K562 (cell line): ENCODE measurements around the gene TMED4. TPM values are rescaled to one million over a fixed set of nuclear protein-coding genes. Genes with fewer than 3 reads are reported as not detected.
A peak's percentile ranks its signal among the peaks of the same experiment; 100 is the strongest.

Experiments used
- ATAC-seq: fragments of 200-7000 bp; cut with Tn5 transposase; 3 replicates; pipeline ENCODE4 v1.9.1; 2020; ENCODE audit warnings: moderate library complexity
- BruUV-seq: library from RNA; stranded (reverse); fragments of 400-500 nt; replicated peaks from 2 replicates; lab custom pipeline; 2021; lab: Mats Ljungman, UMichigan
- CTCF ChIA-PET: fragments of 300-600 bp; formaldehyde crosslinking; extraction: SDS; loops from one replicate; lab custom pipeline; 2021; ENCODE audit warnings: low intra/inter-chr PET ratio; lab: Yijun Ruan, JAX
- POLR2A ChIA-PET: fragments of 300-600, 350-650 bp; sonication (Branson Sonifier 250); formaldehyde crosslinking; extraction: SDS; loops from one replicate; lab custom pipeline; 2021; ENCODE audit warnings: antibody characterized with exemption, inconsistent platforms; lab: Yijun Ruan, JAX
- DNase-seq, 4 experiments: peaks; one replicate each; pipeline versions ENCODE4 v3.0.0 to v3.0.0-alpha.2; 2011 to 2018; ENCODE audit warnings: low spot score in 3 of 4, mixed read lengths in 3 of 4; ENCODE audit errors: extremely low read depth in 1 of 4
- FAIRE-seq: peaks from 2 replicates; lab custom pipeline; 2011; peaks lifted over from hg19 to GRCh38; lab: Jason Lieb, UNC
- H2AFZ ChIP-seq: 2 replicates; pipeline ENCODE4 v1.6.0; 2011; ENCODE audit warnings: low read depth, low read length, control low read depth, inconsistent platforms
- H3K27ac ChIP-seq: fragments of 200-600 bp; 3 replicates; pipeline ENCODE4 v1.8.0; 2011; ENCODE audit warnings: low read depth, mild to moderate bottlenecking, control low read depth, inconsistent platforms, low read length, moderate library complexity, mixed read lengths; ENCODE audit errors: extremely low read depth
- H3K27me3 ChIP-seq, 2 experiments: fragments of 300-600 bp in 1 of 2; 2 replicates in 1 of 2; 3 replicates in 1 of 2; pipeline versions ENCODE4 v1.6.0 to v1.8.0; 2011; ENCODE audit warnings: inconsistent platforms in 2 of 2, low read length in 2 of 2, mild to moderate bottlenecking in 1 of 2, mixed read lengths in 1 of 2, moderate library complexity in 1 of 2; ENCODE audit not compliant: control insufficient read depth in 2 of 2, insufficient read depth in 2 of 2
- H3K36me3 ChIP-seq: fragments of 300-600 bp; 3 replicates; pipeline ENCODE4 v1.8.0; 2011; ENCODE audit warnings: mild to moderate bottlenecking, low read length, inconsistent platforms; ENCODE audit not compliant: control insufficient read depth, insufficient read depth
- H3K4me1 ChIP-seq, 2 experiments: fragments of 200-600 bp in 1 of 2; replicated peaks in 1 of 2; 2 replicates in 1 of 2; 3 replicates in 1 of 2; pipeline versions ENCODE4 v1.5.1 to v1.8.0; 2011; ENCODE audit warnings: inconsistent platforms in 2 of 2, low read length in 2 of 2, mild to moderate bottlenecking in 1 of 2, mixed read lengths in 1 of 2, moderate library complexity in 1 of 2; ENCODE audit not compliant: control insufficient read depth in 2 of 2, insufficient read depth in 2 of 2
- H3K4me2 ChIP-seq: 2 replicates; pipeline ENCODE4 v1.6.1; 2011; ENCODE audit warnings: low read length, control low read depth, inconsistent platforms, mixed read lengths; ENCODE audit not compliant: insufficient read depth
- H3K4me3 ChIP-seq: fragments of 200-600 bp; sonication (generic), shearing (Covaris generic); 2 replicates; pipeline ENCODE4 v1.5.1; 2016; ENCODE audit warnings: control low read depth, inconsistent platforms
- H3K79me2 ChIP-seq: fragments of 200-600 bp; 3 replicates; pipeline ENCODE4 v1.8.0; 2011; ENCODE audit warnings: low read length, inconsistent platforms; ENCODE audit not compliant: control insufficient read depth, insufficient read depth
- H3K9ac ChIP-seq, 2 experiments: 2 replicates each; pipeline versions ENCODE4 v1.6.0 to v1.6.1; 2011; ENCODE audit warnings: low read depth in 2 of 2, low read length in 2 of 2, control low read depth in 1 of 2, inconsistent platforms in 1 of 2, mild to moderate bottlenecking in 1 of 2, mixed read lengths in 1 of 2; ENCODE audit not compliant: insufficient read depth in 1 of 2
- H3K9me1 ChIP-seq: one replicate; pipeline ENCODE4 v1.6.0; 2011; ENCODE audit warnings: inconsistent platforms, mild to moderate bottlenecking, low read length, moderate library complexity; ENCODE audit not compliant: control insufficient read depth, insufficient read depth
- H3K9me3 ChIP-seq: replicated peaks from 2 replicates; pipeline ENCODE4 v1.5.1; 2011; ENCODE audit warnings: low read depth, low read length, inconsistent platforms; ENCODE audit not compliant: control insufficient read depth, insufficient read depth
- H4K20me1 ChIP-seq: replicated peaks from 2 replicates; pipeline ENCODE4 v1.6.1; 2011; ENCODE audit warnings: low read length, inconsistent platforms, mixed read lengths; ENCODE audit not compliant: control insufficient read depth, insufficient read depth
- BRD4 ChIP-seq: fragments of 200-600 bp; sonication (generic); IDR thresholded peaks from 2 replicates; pipeline ENCODE4 v1.6.1; 2017; ENCODE audit warnings: inconsistent platforms
- ETV5 ChIP-seq: sonication (generic); formaldehyde crosslinking; IDR thresholded peaks from 2 replicates; pipeline ENCODE4 v1.4.0; 2020; ENCODE audit warnings: low read depth, mild to moderate bottlenecking, missing genetic modification reagents
- FOXP4 ChIP-seq: sonication (generic); formaldehyde crosslinking; IDR thresholded peaks from 2 replicates; pipeline ENCODE4 v1.8.0; 2022; ENCODE audit warnings: mild to moderate bottlenecking, missing genetic modification reagents, borderline replicate concordance
- POLR2A ChIP-seq: fragments of 450-650 bp; conservative IDR thresholded peaks from 2 replicates; pipeline ENCODE4 v1.6.1; 2016
- POLR2AphosphoS2 ChIP-seq: IDR thresholded peaks from 2 replicates; pipeline ENCODE4 v1.6.1; 2012; ENCODE audit warnings: low read length, improper control_type of control experiment
- POLR2B ChIP-seq: fragments of 450-650 bp; IDR thresholded peaks from 2 replicates; pipeline ENCODE4 v1.6.1; 2018; ENCODE audit warnings: low read depth; ENCODE audit not compliant: partially characterized antibody
- POLR2G ChIP-seq: fragments of 200-400 bp; formaldehyde crosslinking; IDR thresholded peaks from 2 replicates; pipeline ENCODE4 v1.6.1; 2017; ENCODE audit warnings: low read depth, mild to moderate bottlenecking, antibody characterized with exemption, low read length, moderate library complexity
- SUPT5H ChIP-seq: fragments of 450-650 bp; IDR thresholded peaks from 2 replicates; pipeline ENCODE4 v1.6.1; 2016
- ZNF134 ChIP-seq: fragments of 250-450 bp; sonication (Bioruptor Pico); conservative IDR thresholded peaks from 2 replicates; pipeline ENCODE4 v1.4.0; 2020
- WGBS: fragments of 100-300 bp; shearing (Covaris generic); methylation state at CpG from one replicate; pipeline ENCODE4 v1.1.6; 2016; ENCODE audit warnings: low coverage, mixed read lengths; ENCODE audit not compliant: insufficient coverage; ENCODE audit errors: missing lambda C conversion rate; 5-methylcytosine and 5-hydroxymethylcytosine counted together
- in situ Hi-C: fragments of 300-500 bp; cut with MboI; formaldehyde crosslinking; loops from 4 replicates; pipeline ENCODE4 v1.15.0; 2018; ENCODE audit warnings: inconsistent platforms, mixed read lengths
- intact Hi-C: fragments of 100-400 bp; cut with micrococcal nuclease; formaldehyde crosslinking; loops from 2 replicates; pipeline ENCODE4 v1.14.2; 2022
- polyA plus RNA-seq, 8 experiments: library from polyadenylated mRNA; depleted of rRNA in 4 of 8; stranded (reverse) in 5 of 8; unstranded in 3 of 8; fragments of >200 nt; fragmentation: Nextera tagmentation in 2 of 8; fragmentation: Illumina TruSeq in 1 of 8; extraction: Ambion mirVana in 2 of 8; extraction: Trizol in 1 of 8; gene quantifications; 2 replicates each; pipeline versions ENCODE4 v1.2.1 to v1.2.3, GENCODE V29; 2011 to 2014; ENCODE audit warnings: inconsistent platforms in 1 of 8, missing spikeins in 1 of 8
- total RNA-seq, 7 experiments: library from RNA; depleted of rRNA in 6 of 7; stranded (reverse); fragments of >200 nt in 6 of 7; fragmentation: Illumina TruSeq in 2 of 7; extraction: Trizol in 2 of 7; gene quantifications; 2 replicates each; pipeline versions ENCODE4 v1.2.1 to v1.2.3, GENCODE V29; 2011 to 2021; ENCODE audit warnings: low replicate concordance in 1 of 7
- TF ChIP-seq, protein P1 (sequence below), 3 experiments: fragments of 200-800 bp in 1 of 3; fragments of 250-450 bp in 1 of 3; fragments of 450-650 bp in 1 of 3; sonication (Bioruptor Pico) in 1 of 3; sonication (Bioruptor generic) in 1 of 3; formaldehyde crosslinking in 1 of 3; IDR thresholded peaks; 2 replicates each; pipeline versions ENCODE4 v1.6.1 to v1.8.0; 2016 to 2022; ENCODE audit warnings: mild to moderate bottlenecking in 2 of 3, missing genetic modification characterization in 2 of 3, missing compliant biosample characterization in 1 of 3, moderate library complexity in 1 of 3

Gene TMED4
- total and polyA plus RNA-seq, 9 of the 15 experiments (the other 6 are each of a cell fraction or from before 2014, with no cell fraction given): 20.3 to 64.0 (median 42.1) TPM

- Histone ChIP-seq H3K27ac (peak overlapping the region; percentile 38; the same call in 2 of the 3 replicates), H3K4me1 (peaks cover 47 to 48% of the 10 kb centered on the region in 2 experiments; a peak in 4 of 5 replicates), H3K9me1 (peaks cover 10% of the 10 kb centered on the region), H3K9ac (peak overlapping the region in 1 of 2 experiments; percentile 47; a peak in 2 of 4 replicates), H3K4me2 (no peak overlapping the region), H3K36me3 (peaks cover 48% of the 10 kb centered on the region), H3K27me3 (no peaks in the 10 kb centered on the region), H3K4me3 (no peak overlapping the region), H3K79me2 (peaks cover 13% of the 10 kb centered on the region), H4K20me1 (peaks cover 21% of the 10 kb centered on the region), H3K9me3 (no peaks in the 10 kb centered on the region), H2AFZ (no peak overlapping the region)
- FAIRE-seq (no peak), DNase-seq (no peak), ATAC-seq (no peak)
- POLR2A ChIA-PET: interaction anchor here (0.6 to 3.8 kb wide), 4 partner anchors 11 to 444 kb away, joined by 3 to 38 read pairs (median 4); partner anchors contain the start of gene DDX56
- no peak for TF ChIP-seq BRD4
- peak; percentile 44 for TF ChIP-seq POLR2B
- 0 out of 2 replicates have a peak, but pooled peaks have one; percentile 9 for TF ChIP-seq POLR2G
- TF ChIP-seq SUPT5H: peak; percentile 50; the same call in 1 of the 2 replicates
- TF ChIP-seq, protein P1, sequence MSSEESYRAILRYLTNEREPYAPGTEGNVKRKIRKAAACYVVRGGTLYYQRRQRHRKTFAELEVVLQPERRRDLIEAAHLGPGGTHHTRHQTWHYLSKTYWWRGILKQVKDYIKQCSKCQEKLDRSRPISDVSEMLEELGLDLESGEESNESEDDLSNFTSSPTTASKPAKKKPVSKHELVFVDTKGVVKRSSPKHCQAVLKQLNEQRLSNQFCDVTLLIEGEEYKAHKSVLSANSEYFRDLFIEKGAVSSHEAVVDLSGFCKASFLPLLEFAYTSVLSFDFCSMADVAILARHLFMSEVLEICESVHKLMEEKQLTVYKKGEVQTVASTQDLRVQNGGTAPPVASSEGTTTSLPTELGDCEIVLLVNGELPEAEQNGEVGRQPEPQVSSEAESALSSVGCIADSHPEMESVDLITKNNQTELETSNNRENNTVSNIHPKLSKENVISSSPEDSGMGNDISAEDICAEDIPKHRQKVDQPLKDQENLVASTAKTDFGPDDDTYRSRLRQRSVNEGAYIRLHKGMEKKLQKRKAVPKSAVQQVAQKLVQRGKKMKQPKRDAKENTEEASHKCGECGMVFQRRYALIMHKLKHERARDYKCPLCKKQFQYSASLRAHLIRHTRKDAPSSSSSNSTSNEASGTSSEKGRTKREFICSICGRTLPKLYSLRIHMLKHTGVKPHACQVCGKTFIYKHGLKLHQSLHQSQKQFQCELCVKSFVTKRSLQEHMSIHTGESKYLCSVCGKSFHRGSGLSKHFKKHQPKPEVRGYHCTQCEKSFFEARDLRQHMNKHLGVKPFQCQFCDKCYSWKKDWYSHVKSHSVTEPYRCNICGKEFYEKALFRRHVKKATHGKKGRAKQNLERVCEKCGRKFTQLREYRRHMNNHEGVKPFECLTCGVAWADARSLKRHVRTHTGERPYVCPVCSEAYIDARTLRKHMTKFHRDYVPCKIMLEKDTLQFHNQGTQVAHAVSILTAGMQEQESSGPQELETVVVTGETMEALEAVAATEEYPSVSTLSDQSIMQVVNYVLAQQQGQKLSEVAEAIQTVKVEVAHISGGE (CRISPR knock-in tag; IDR thresholded peaks at IDR 0.05): no peak
- 0 out of 2 replicates have a peak, but pooled peaks have one; percentile 59 for TF ChIP-seq POLR2AphosphoS2
- no peak for TF ChIP-seq FOXP4 (CRISPR knock-in tag)
- TF ChIP-seq ZNF134 (CRISPR knock-in tag): no peak
- peak; percentile 56 for TF ChIP-seq POLR2A
- no peak for TF ChIP-seq ETV5 (CRISPR knock-in tag)
- in situ Hi-C loops (no loop called here), intact Hi-C loops (no loop called here)
- no TSS peak for BruUV-seq
- CTCF ChIA-PET: interaction anchor here (0.6 kb wide), 1 partner anchor 319 kb away, joined by 4 read pairs; no protein-coding TSS in a partner anchor
- 93% methylated on average over 2 of the region's 3 CpGs for WGBS
Observed at GRCh38 chr7:44563171-44563679, 18.8 kb downstream of the TMED4 start.
